Colonic mucosa (tissue), 4 donors: ENCODE results near the gene NMBR. TPM values are rescaled to one million over a fixed set of nuclear protein-coding genes. Genes with fewer than 3 reads are reported as not detected.
"Not testable (repeated sequence)": the region's sequence is repeated elsewhere in the genome, so short reads cannot be mapped to it uniquely, and the experiment has no call there.

Experiments used
- DNase-seq: peaks from one replicate; pipeline ENCODE4 v3.0.0-alpha.2; 2020
- H3K27ac ChIP-seq: fragments of 200-600 bp; one replicate; pipeline ENCODE4 v1.8.0; 2021
- H3K27me3 ChIP-seq: fragments of 200-600 bp; one replicate; pipeline ENCODE4 v1.8.0; 2021
- H3K36me3 ChIP-seq: fragments of 200-600 bp; one replicate; pipeline ENCODE4 v1.8.0; 2021
- H3K4me1 ChIP-seq: fragments of 200-600 bp; one replicate; pipeline ENCODE4 v1.8.0; 2021; ENCODE audit warnings: mild to moderate bottlenecking
- H3K4me3 ChIP-seq: fragments of 200-600 bp; one replicate; pipeline ENCODE4 v1.8.0; 2021
- H3K9ac ChIP-seq, 2 donors: one replicate each; pipeline ENCODE4 v1.7.0; 2013; ENCODE audit warnings: control low read depth in 2 of 2, low read depth in 2 of 2, low read length in 2 of 2
- H3K9me3 ChIP-seq: fragments of 200-600 bp; one replicate; pipeline ENCODE4 v1.8.0; 2021
- CTCF ChIP-seq: fragments of 200-600 bp; IDR thresholded peaks from one replicate; pipeline ENCODE4 v1.8.0; 2022; ENCODE audit warnings: antibody characterized with exemption, mild to moderate bottlenecking
- intact Hi-C: fragments of 100-400 bp; cut with DNase I; formaldehyde crosslinking; loops from one replicate; pipeline ENCODE4 v1.14.1; 2022
- total RNA-seq, 2 donors: library from RNA; stranded (reverse); fragmentation: NEBNext Ultra II Directional in 1 of 2; extraction: Animal tissue kit (Norgen Biotek cat#: 25700) in 1 of 2; gene quantifications; one replicate each; pipeline ENCODE4 v1.2.1, GENCODE V29; 2021
- donor health status: healthy.
- donor health status: DM: no; HTN: no; CAD: no.
- donor health status: DM: no; HTN: no; CAD: no.

Gene NMBR
- total RNA-seq, 2 donors from 2014 or later: not detected

DNA sequence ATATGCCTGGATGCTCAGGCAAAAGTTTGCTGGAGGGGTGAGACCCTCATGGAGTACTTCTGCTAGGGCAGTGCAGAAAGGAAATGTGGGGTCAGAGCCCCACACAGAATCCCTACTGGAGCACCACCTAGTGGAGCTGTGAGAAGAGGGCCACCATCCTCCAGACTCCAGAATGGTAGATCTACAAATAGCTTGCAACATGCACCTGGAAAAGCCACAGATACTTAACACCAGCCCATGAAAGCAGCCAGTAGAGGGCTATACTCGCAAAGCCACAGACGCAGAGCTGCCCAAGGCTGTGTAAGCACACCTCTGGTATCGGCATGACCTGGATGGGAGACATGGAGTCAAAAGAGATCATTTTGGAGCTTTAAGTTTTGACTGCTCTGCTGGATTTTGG, 74.9 kb downstream of the NMBR start:
- H3K27ac ChIP-seq: no peak overlapping the region
- H3K4me3 ChIP-seq: no peak overlapping the region
- intact Hi-C loops: no loop called here
- no peaks in the 10 kb centered on the region for H3K27me3 ChIP-seq
- TF ChIP-seq CTCF: no peak
- no peaks in the 10 kb centered on the region for H3K36me3 ChIP-seq
- H3K4me1 ChIP-seq: no peaks in the 10 kb centered on the region
- no peak for DNase-seq
- H3K9ac ChIP-seq: no peak overlapping the region
- H3K9me3 ChIP-seq: no peaks in the 10 kb centered on the region

DNA sequence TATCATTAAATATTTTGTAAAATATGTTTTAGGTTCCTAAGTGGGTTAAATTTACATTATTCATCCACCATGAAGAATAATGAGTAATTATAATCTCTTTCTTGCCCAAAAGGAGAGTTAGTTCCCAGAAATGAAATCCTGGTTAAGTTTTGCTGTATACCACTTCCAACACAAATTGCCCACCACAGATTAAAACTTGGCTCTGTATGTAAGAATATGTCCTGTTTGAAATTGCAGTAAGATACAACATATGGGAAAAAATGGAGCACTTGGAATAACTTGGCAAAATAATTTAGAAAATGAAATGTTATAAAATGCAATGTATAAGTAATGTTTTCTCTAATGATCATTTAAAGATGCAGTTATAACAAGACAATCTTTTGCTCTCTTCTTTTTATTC, 78.5 kb downstream of the NMBR start:
- DNase-seq: no peak
- no peaks in the 10 kb centered on the region for H3K9me3 ChIP-seq
- no peaks in the 10 kb centered on the region for H3K27me3 ChIP-seq
- no peak for TF ChIP-seq CTCF
- H3K27ac ChIP-seq: no peak overlapping the region
- H3K4me3 ChIP-seq: no peak overlapping the region
- H3K9ac ChIP-seq: no peak overlapping the region
- H3K4me1 ChIP-seq: no peaks in the 10 kb centered on the region
- H3K36me3 ChIP-seq: no peaks in the 10 kb centered on the region
- intact Hi-C loops: no loop called here

DNA sequence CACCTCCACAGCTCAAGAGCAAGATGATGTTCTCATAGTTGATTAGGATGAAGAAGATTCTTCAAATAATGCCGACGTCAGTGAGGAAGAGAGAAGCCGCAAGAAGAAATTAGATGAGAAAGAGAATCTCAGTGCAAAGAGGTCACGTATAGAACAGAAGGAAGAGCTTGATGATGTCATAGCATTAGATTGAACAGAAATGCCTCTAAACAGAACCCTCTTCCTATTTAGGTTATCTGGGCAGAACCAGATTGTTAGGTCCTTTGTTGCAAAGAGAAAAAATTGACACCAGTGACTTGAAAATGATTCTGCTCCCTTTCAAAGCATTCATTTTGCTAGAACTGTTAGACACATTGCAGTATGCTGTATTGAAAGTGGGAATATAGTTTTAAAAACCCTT, 84.1 kb downstream of the NMBR start:
- H3K4me1 ChIP-seq, DNase-seq, H3K27me3 ChIP-seq, H3K4me3 ChIP-seq, H3K9ac ChIP-seq, intact Hi-C loops, H3K36me3 ChIP-seq, H3K27ac ChIP-seq, H3K9me3 ChIP-seq: not testable (repeated sequence)

DNA sequence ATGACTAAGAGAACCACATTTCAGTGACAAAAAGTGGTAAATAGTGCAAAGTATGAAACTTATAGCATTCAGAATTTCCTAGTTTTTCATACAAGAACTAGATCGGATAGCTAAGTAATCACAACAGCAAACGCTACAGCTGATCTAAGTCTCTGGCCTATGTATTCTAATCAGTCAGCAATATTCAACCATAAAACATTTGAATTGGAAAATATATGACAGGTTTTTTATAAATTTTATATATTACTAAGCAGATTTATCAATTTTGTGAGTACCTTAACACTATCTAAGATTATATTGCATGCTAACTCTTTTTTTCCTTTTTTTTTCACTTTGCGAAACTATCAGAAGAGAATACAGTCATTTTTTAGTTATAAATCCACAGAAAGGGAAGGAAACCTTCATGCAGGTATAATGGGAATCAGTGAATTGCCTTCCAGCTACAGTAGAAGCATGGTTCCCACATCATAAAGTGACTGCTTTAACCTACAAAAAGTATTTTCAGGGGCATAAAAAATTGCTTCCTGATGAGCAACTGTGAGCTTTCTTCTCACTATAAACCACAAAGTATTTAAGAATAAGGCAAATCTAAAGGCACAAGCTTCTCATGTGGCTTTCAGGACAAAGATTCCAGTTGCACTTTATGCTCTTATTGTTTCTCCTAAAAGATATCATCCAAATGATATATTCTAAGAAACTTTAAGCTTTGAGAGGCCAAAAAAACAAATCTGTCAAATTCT, 88.2 kb downstream of the NMBR start:
- intact Hi-C loops: no loop called here
- Histone ChIP-seq H3K27me3 (no peaks in the 10 kb centered on the region), H3K9ac (no peak overlapping the region), H3K4me1 (no peaks in the 10 kb centered on the region), H3K4me3 (no peak overlapping the region), H3K9me3 (no peaks in the 10 kb centered on the region), H3K27ac (no peak overlapping the region), H3K36me3 (no peaks in the 10 kb centered on the region)
- TF ChIP-seq CTCF: no peak
- no peak for DNase-seq

DNA sequence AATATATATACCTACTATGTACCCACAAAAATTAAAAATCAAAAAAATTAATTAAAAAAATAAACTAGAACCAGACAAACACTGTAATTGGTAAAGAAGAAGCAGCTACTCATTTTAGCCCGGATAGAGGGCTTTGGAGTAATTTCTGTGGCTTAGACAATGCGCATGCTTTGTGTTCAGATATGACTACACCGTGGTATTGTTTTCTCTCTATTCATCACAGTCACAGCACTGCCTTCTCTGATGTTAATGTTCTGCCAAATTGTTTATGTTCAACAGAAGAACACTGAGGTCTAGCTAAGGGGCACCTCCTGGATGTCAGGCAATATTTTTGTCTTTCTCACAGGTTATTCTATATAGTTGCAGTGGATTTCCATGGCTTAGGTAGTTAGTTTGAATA, 91.7 kb downstream of the NMBR start:
- Histone ChIP-seq H3K4me3 (no peak overlapping the region), H3K9ac (no peak overlapping the region), H3K36me3 (no peaks in the 10 kb centered on the region), H3K27me3 (no peaks in the 10 kb centered on the region), H3K9me3 (no peaks in the 10 kb centered on the region), H3K4me1 (no peaks in the 10 kb centered on the region), H3K27ac (no peak overlapping the region)
- DNase-seq: no peak
- TF ChIP-seq CTCF: no peak
- intact Hi-C loops: no loop called here

GRCh38 chr6:142051404-142051803, 95.5 kb downstream of the NMBR start:
- intact Hi-C loops: no loop called here
- Histone ChIP-seq H3K9me3 (no peaks in the 10 kb centered on the region), H3K9ac (no peak overlapping the region), H3K4me3 (no peak overlapping the region), H3K27me3 (no peaks in the 10 kb centered on the region), H3K27ac (no peak overlapping the region), H3K4me1 (no peaks in the 10 kb centered on the region), H3K36me3 (no peaks in the 10 kb centered on the region)
- no peak for TF ChIP-seq CTCF
- DNase-seq: no peak
